ENCODE results near the gene KIAA1191. TPM values are rescaled to one million over a fixed set of nuclear protein-coding genes. Genes with fewer than 3 reads are reported as not detected.

KIAA1191 gene
- total and polyA plus RNA-seq, 9 of the 15 experiments (the other 6 are each of a cell fraction or from before 2014, with no cell fraction given), result 31.0 to 80.2 (median 45.7) TPM

DNA sequence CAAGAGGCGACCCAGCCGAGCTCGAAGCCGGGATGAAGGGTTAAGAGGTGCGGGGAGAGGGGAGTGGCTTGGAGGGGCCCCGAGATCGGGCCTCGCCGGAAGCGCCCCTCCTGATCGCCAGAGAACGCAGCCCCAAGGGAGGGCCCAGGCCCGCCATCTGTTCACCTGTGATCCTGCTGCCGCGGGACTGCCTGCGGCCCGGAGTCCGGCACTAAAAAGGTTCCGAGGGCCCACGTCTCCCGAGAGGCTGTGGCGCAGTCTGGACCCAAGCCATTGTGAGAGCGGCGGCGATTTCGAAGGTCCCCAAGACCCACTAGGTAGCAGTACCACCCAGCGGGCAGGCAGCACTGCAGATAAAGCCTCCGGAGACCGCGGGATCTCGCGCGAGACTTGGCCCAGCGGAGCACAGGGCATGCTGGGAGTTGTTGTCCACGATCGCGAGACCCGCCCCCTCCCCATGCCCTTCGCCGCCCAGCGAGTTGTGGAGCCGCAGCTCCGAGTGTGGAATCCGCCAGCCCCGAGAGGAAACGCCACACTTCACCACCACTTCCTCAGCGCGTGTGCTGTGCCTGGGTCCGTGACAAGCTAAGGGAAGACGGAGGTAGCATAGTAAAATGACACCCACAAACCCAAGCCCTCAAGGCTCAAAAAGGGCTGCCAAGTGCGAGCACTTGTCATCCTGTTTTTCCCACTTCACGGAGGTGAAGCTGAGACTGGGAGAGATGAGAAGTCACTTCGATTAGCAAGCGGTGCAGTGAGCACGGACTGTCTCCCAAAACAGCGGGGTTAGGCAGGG is at the start of gene KIAA1191 (continued):
- TF ChIP-seq, protein P1, sequence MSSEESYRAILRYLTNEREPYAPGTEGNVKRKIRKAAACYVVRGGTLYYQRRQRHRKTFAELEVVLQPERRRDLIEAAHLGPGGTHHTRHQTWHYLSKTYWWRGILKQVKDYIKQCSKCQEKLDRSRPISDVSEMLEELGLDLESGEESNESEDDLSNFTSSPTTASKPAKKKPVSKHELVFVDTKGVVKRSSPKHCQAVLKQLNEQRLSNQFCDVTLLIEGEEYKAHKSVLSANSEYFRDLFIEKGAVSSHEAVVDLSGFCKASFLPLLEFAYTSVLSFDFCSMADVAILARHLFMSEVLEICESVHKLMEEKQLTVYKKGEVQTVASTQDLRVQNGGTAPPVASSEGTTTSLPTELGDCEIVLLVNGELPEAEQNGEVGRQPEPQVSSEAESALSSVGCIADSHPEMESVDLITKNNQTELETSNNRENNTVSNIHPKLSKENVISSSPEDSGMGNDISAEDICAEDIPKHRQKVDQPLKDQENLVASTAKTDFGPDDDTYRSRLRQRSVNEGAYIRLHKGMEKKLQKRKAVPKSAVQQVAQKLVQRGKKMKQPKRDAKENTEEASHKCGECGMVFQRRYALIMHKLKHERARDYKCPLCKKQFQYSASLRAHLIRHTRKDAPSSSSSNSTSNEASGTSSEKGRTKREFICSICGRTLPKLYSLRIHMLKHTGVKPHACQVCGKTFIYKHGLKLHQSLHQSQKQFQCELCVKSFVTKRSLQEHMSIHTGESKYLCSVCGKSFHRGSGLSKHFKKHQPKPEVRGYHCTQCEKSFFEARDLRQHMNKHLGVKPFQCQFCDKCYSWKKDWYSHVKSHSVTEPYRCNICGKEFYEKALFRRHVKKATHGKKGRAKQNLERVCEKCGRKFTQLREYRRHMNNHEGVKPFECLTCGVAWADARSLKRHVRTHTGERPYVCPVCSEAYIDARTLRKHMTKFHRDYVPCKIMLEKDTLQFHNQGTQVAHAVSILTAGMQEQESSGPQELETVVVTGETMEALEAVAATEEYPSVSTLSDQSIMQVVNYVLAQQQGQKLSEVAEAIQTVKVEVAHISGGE (CRISPR knock-in tag; IDR thresholded peaks at IDR 0.05), result peak; percentile 20 to 83 (median 46); a peak in 4 of 6 replicates
- TF ChIP-seq ZNF75A (CRISPR knock-in tag; IDR thresholded peaks at IDR 0.05) (no peak), RHOXF2B (CRISPR knock-in tag; conservative IDR thresholded peaks at IDR 0.05) (no peak), NFE2 (IDR thresholded peaks at IDR 0.05; ENCODE audit: low read depth) (no peak), ZNF764 (CRISPR knock-in tag; IDR thresholded peaks at IDR 0.05; ENCODE audit: low read depth) (peak; percentile 41; the same call in 1 of the 2 replicates), THRAP3 (IDR thresholded peaks at IDR 0.05; ENCODE audit: borderline replicate concordance) (no peak), ASH1L (IDR thresholded peaks at IDR 0.05; ENCODE audit: borderline replicate concordance, low read depth, partially characterized antibody) (no peak), PML (IDR thresholded peaks at IDR 0.05; ENCODE audit: low read length) (peak; percentile 56; the same call in 1 of the 2 replicates), CBFB (CRISPR knock-in tag; IDR thresholded peaks at IDR 0.05) (peak; percentile 78; the same call in 1 of the 2 replicates), KAT8 (IDR thresholded peaks at IDR 0.05; ENCODE audit: low read depth) (no peak), PCBP1 (IDR thresholded peaks at IDR 0.05; ENCODE audit: low read depth, low read length, poor library complexity, severe bottlenecking) (peak; percentile 94)
- TF ChIP-seq, protein P2, sequence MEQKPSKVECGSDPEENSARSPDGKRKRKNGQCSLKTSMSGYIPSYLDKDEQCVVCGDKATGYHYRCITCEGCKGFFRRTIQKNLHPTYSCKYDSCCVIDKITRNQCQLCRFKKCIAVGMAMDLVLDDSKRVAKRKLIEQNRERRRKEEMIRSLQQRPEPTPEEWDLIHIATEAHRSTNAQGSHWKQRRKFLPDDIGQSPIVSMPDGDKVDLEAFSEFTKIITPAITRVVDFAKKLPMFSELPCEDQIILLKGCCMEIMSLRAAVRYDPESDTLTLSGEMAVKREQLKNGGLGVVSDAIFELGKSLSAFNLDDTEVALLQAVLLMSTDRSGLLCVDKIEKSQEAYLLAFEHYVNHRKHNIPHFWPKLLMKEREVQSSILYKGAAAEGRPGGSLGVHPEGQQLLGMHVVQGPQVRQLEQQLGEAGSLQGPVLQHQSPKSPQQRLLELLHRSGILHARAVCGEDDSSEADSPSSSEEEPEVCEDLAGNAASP (IDR thresholded peaks at IDR 0.05), result no peak
- TF ChIP-seq, protein P3, sequence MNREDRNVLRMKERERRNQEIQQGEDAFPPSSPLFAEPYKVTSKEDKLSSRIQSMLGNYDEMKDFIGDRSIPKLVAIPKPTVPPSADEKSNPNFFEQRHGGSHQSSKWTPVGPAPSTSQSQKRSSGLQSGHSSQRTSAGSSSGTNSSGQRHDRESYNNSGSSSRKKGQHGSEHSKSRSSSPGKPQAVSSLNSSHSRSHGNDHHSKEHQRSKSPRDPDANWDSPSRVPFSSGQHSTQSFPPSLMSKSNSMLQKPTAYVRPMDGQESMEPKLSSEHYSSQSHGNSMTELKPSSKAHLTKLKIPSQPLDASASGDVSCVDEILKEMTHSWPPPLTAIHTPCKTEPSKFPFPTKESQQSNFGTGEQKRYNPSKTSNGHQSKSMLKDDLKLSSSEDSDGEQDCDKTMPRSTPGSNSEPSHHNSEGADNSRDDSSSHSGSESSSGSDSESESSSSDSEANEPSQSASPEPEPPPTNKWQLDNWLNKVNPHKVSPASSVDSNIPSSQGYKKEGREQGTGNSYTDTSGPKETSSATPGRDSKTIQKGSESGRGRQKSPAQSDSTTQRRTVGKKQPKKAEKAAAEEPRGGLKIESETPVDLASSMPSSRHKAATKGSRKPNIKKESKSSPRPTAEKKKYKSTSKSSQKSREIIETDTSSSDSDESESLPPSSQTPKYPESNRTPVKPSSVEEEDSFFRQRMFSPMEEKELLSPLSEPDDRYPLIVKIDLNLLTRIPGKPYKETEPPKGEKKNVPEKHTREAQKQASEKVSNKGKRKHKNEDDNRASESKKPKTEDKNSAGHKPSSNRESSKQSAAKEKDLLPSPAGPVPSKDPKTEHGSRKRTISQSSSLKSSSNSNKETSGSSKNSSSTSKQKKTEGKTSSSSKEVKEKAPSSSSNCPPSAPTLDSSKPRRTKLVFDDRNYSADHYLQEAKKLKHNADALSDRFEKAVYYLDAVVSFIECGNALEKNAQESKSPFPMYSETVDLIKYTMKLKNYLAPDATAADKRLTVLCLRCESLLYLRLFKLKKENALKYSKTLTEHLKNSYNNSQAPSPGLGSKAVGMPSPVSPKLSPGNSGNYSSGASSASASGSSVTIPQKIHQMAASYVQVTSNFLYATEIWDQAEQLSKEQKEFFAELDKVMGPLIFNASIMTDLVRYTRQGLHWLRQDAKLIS (CRISPR knock-in tag; IDR thresholded peaks at IDR 0.05), result peak; percentile 65; the same call in 1 of the 2 replicates
- TF ChIP-seq, protein P4, sequence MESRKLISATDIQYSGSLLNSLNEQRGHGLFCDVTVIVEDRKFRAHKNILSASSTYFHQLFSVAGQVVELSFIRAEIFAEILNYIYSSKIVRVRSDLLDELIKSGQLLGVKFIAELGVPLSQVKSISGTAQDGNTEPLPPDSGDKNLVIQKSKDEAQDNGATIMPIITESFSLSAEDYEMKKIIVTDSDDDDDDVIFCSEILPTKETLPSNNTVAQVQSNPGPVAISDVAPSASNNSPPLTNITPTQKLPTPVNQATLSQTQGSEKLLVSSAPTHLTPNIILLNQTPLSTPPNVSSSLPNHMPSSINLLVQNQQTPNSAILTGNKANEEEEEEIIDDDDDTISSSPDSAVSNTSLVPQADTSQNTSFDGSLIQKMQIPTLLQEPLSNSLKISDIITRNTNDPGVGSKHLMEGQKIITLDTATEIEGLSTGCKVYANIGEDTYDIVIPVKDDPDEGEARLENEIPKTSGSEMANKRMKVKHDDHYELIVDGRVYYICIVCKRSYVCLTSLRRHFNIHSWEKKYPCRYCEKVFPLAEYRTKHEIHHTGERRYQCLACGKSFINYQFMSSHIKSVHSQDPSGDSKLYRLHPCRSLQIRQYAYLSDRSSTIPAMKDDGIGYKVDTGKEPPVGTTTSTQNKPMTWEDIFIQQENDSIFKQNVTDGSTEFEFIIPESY (CRISPR knock-in tag; IDR thresholded peaks at IDR 0.05), result no peak
